A673 (cell line): Measurements from ENCODE around the gene MSI2. TPM values are rescaled to one million over a fixed set of nuclear protein-coding genes. Genes with fewer than 3 reads are reported as not detected.

Experiments used
- BruUV-seq: library from RNA; stranded (reverse); fragments of 400-500 nt; replicated peaks from 2 replicates; lab custom pipeline; 2021; lab: Mats Ljungman, UMichigan
- CTCF ChIA-PET: fragments of 300-600 bp; sonication (Branson Sonifier 250); formaldehyde crosslinking; loops from one replicate; lab custom pipeline; 2022; ENCODE audit warnings: antibody characterized with exemption; lab: Charles Lee
- POLR2A ChIA-PET: fragments of 300-600 bp; sonication (Branson Sonifier 250); formaldehyde crosslinking; loops from one replicate; lab custom pipeline; 2022; ENCODE audit warnings: antibody characterized with exemption; ENCODE audit not compliant: low non-redundant PET; lab: Charles Lee
- DNase-seq: peaks from one replicate; pipeline ENCODE4 v3.0.0-alpha.2; 2015; ENCODE audit warnings: low spot score
- H3K27ac ChIP-seq: fragments of 200-600 bp; sonication (generic); 2 replicates; pipeline ENCODE4 v1.5.1; 2016; ENCODE audit warnings: mixed run types, low read depth, mild to moderate bottlenecking, mixed read lengths, antibody characterized with exemption, low read length; ENCODE audit not compliant: poor library complexity, severe bottlenecking
- H3K27me3 ChIP-seq: fragments of 200-600 bp; sonication (generic); replicated peaks from 2 replicates; pipeline ENCODE4 v1.6.1; 2017; ENCODE audit warnings: mixed run types, low read depth, mild to moderate bottlenecking, mixed read lengths, antibody characterized with exemption, low read length; ENCODE audit not compliant: insufficient read depth, poor library complexity
- H3K36me3 ChIP-seq: fragments of 200-600 bp; sonication (generic); 2 replicates; pipeline ENCODE4 v1.6.1; 2016; ENCODE audit warnings: mixed run types, mild to moderate bottlenecking, mixed read lengths, antibody characterized with exemption, low read length; ENCODE audit not compliant: insufficient read depth, poor library complexity, severe bottlenecking
- H3K4me1 ChIP-seq: fragments of 200-600 bp; sonication (generic); 2 replicates; pipeline ENCODE4 v1.6.1; 2017; ENCODE audit warnings: mixed run types, mild to moderate bottlenecking, mixed read lengths, antibody characterized with exemption, low read length; ENCODE audit not compliant: insufficient read depth, poor library complexity, severe bottlenecking
- H3K4me3 ChIP-seq: fragments of 200-600 bp; sonication (generic); 2 replicates; pipeline ENCODE4 v1.5.1; 2016; ENCODE audit warnings: low read depth, mixed run types, mild to moderate bottlenecking, mixed read lengths, low read length; ENCODE audit not compliant: poor library complexity, severe bottlenecking
- H3K9me3 ChIP-seq: fragments of 200-600 bp; sonication (generic); 2 replicates; pipeline ENCODE4 v1.6.1; 2016; ENCODE audit warnings: mixed run types, low read depth, mild to moderate bottlenecking, mixed read lengths, antibody characterized with exemption, low read length; ENCODE audit not compliant: poor library complexity, severe bottlenecking
- CTCF ChIP-seq: fragments of 300-800, 200-600 bp; sonication (generic); conservative IDR thresholded peaks from 2 replicates; pipeline ENCODE4 v1.5.1; 2017; ENCODE audit warnings: low read depth, mild to moderate bottlenecking, antibody characterized with exemption, low read length, moderate library complexity, mixed read lengths
- EZH2 ChIP-seq: fragments of 200-600 bp; sonication (generic); IDR thresholded peaks from 2 replicates; pipeline ENCODE4 v1.6.1; 2017; ENCODE audit warnings: borderline replicate concordance, low read depth, mild to moderate bottlenecking, mixed read lengths, antibody characterized with exemption, low read length; ENCODE audit not compliant: poor library complexity, severe bottlenecking
- intact Hi-C: fragments of 100-400 bp; cut with micrococcal nuclease; formaldehyde crosslinking; loops from one replicate; pipeline ENCODE4 v1.10.0; 2022; ENCODE audit not compliant: unreplicated experiment
- total RNA-seq: library from RNA; stranded (reverse); gene quantifications from 2 replicates; pipeline ENCODE4 v1.2.3, GENCODE V29; 2021

MSI2 gene
- total RNA-seq, 1 experiment from 2014 or later, result 108 TPM

- no peak for TF ChIP-seq CTCF
- no peak for TF ChIP-seq EZH2
- DNase-seq, result no peak
- BruUV-seq, result no TSS peak
- ChIA-PET POLR2A (no interaction called here), CTCF (no interaction called here)
- Histone ChIP-seq H3K27ac (no peak overlapping the region), H3K36me3 (no peaks in the 10 kb centered on the region), H3K4me1 (peaks cover 76% of the 10 kb centered on the region), H3K4me3 (no peak overlapping the region), H3K9me3 (no peaks in the 10 kb centered on the region), H3K27me3 (no peaks in the 10 kb centered on the region)
- intact Hi-C loops, result no loop called here
Measured at GRCh38 chr17:57555636-57556175, 299.4 kb downstream of the MSI2 start.

GRCh38 chr17:57556320-57556719 is 300.0 kb downstream of the MSI2 start:
- no TSS peak for BruUV-seq
- no peak overlapping the region for H3K27ac ChIP-seq
- no peak for DNase-seq
- no peak overlapping the region for H3K4me3 ChIP-seq
- H3K36me3 ChIP-seq, result no peaks in the 10 kb centered on the region
- intact Hi-C loops, result no loop called here
- no peaks in the 10 kb centered on the region for H3K27me3 ChIP-seq
- POLR2A ChIA-PET, result interaction anchor here (0.5 kb wide), 1 partner anchor 19 kb away, joined by 4 read pairs; no protein-coding TSS in a partner anchor
- CTCF ChIA-PET, result no interaction called here
- no peaks in the 10 kb centered on the region for H3K9me3 ChIP-seq
- H3K4me1 ChIP-seq, result peaks cover 70% of the 10 kb centered on the region
- TF ChIP-seq EZH2 (no peak), CTCF (no peak)

- intact Hi-C loops, result no loop called here
- DNase-seq, result no peak
- no peak overlapping the region for H3K27ac ChIP-seq
- BruUV-seq, result no TSS peak
- POLR2A ChIA-PET, result interaction anchor here (0.5 kb wide), 1 partner anchor 18 kb away, joined by 4 read pairs; no protein-coding TSS in a partner anchor
- no peak overlapping the region for H3K4me3 ChIP-seq
- CTCF ChIA-PET, result no interaction called here
- no peaks in the 10 kb centered on the region for H3K36me3 ChIP-seq
- TF ChIP-seq CTCF, result no peak
- no peak for TF ChIP-seq EZH2
- no peaks in the 10 kb centered on the region for H3K9me3 ChIP-seq
- peaks cover 66% of the 10 kb centered on the region for H3K4me1 ChIP-seq
- H3K27me3 ChIP-seq, result no peaks in the 10 kb centered on the region
Measured at GRCh38 chr17:57556977-57557376, 300.7 kb downstream of the MSI2 start.
